ENCODE measurements around the gene PTPRR.

GRCh38 chr12:70783455-70783854 lies 137.1 kb downstream of the PTPRR start:
- TF ChIP-seq RFX5 (IDR thresholded peaks at IDR 0.05; ENCODE audit: low read length): no peak
- no peak for TF ChIP-seq EZH2phosphoT487 (IDR thresholded peaks at IDR 0.05; ENCODE audit: borderline replicate concordance, low read depth)
